OCI-LY7 (cell line): ENCODE data around the gene SIGLEC1. TPM values are rescaled to one million over a fixed set of nuclear protein-coding genes. Genes with fewer than 3 reads are reported as not detected.

Source experiments
- BruUV-seq: library from RNA; stranded (reverse); fragments of 400-500 nt; replicated peaks from 2 replicates; lab custom pipeline; 2021; lab: Mats Ljungman, UMichigan
- CTCF ChIA-PET: fragments of 300-600 bp; sonication (Branson Sonifier 250); formaldehyde crosslinking; loops from one replicate; lab custom pipeline; 2022; ENCODE audit warnings: antibody characterized with exemption; ENCODE audit not compliant: unreplicated experiment; lab: Charles Lee
- POLR2A ChIA-PET: fragments of 300-600 bp; sonication (Branson Sonifier 250); formaldehyde crosslinking; loops from one replicate; lab custom pipeline; 2022; ENCODE audit warnings: antibody characterized with exemption; lab: Charles Lee
- DNase-seq: peaks from one replicate; pipeline ENCODE4 v3.0.0-alpha.2; 2015; ENCODE audit warnings: low spot score
- H2AFZ ChIP-seq: fragments of 200-600 bp; sonication (generic), shearing (Covaris generic); 2 replicates; pipeline ENCODE4 v1.6.1; 2014; ENCODE audit warnings: mild to moderate bottlenecking, antibody characterized with exemption, low read length, moderate library complexity
- H3K27ac ChIP-seq: fragments of 200-600 bp; sonication (generic); 2 replicates; pipeline ENCODE4 v1.5.1; 2014; ENCODE audit warnings: mixed run types, low read depth, mild to moderate bottlenecking, moderate library complexity, low read length, inconsistent platforms; ENCODE audit not compliant: poor library complexity, severe bottlenecking
- H3K36me3 ChIP-seq: fragments of 200-600 bp; sonication (generic); 2 replicates; pipeline ENCODE4 v1.6.1; 2014; ENCODE audit warnings: mild to moderate bottlenecking, antibody characterized with exemption, low read length, moderate library complexity, mixed read lengths; ENCODE audit not compliant: insufficient read depth
- H3K4me1 ChIP-seq: fragments of 200-600 bp; sonication (generic); 2 replicates; pipeline ENCODE4 v1.5.1; 2014; ENCODE audit warnings: mild to moderate bottlenecking, low read length; ENCODE audit not compliant: insufficient read depth, poor library complexity, severe bottlenecking
- H3K4me2 ChIP-seq: fragments of 200-600 bp; sonication (generic); 2 replicates; pipeline ENCODE4 v1.6.1; 2014; ENCODE audit warnings: mild to moderate bottlenecking, low read length
- H3K4me3 ChIP-seq: fragments of 200-600 bp; sonication (generic); 2 replicates; pipeline ENCODE4 v1.5.1; 2014; ENCODE audit warnings: mild to moderate bottlenecking, low read depth, low read length; ENCODE audit not compliant: poor library complexity, severe bottlenecking
- H3K79me2 ChIP-seq: fragments of 200-600 bp; sonication (generic); 2 replicates; pipeline ENCODE4 v1.6.1; 2016; ENCODE audit warnings: low read depth, mild to moderate bottlenecking, low read length, moderate library complexity, mixed read lengths; ENCODE audit not compliant: insufficient read depth
- H3K9me2 ChIP-seq: fragments of 200-600 bp; sonication (generic); 2 replicates; pipeline ENCODE4 v1.6.1; 2016; ENCODE audit warnings: mild to moderate bottlenecking, low read length, mixed read lengths; ENCODE audit not compliant: insufficient read depth
- H3K9me3 ChIP-seq: fragments of 200-600 bp; sonication (generic); 2 replicates; pipeline ENCODE4 v1.6.1; 2014; ENCODE audit warnings: mild to moderate bottlenecking, mixed run types, low read length, mixed read lengths
- H4K20me1 ChIP-seq: fragments of 200-600 bp; sonication (generic); 2 replicates; pipeline ENCODE4 v1.6.1; 2014; ENCODE audit warnings: mild to moderate bottlenecking, antibody characterized with exemption, low read length, moderate library complexity, mixed read lengths; ENCODE audit not compliant: insufficient read depth
- EZH2phosphoT487 ChIP-seq: fragments of 200-600 bp; sonication (generic); IDR thresholded peaks from 2 replicates; pipeline ENCODE4 v1.6.1; 2018; ENCODE audit warnings: low read depth, borderline replicate concordance, mild to moderate bottlenecking, mixed run types, antibody characterized with exemption, low read length, moderate library complexity, mixed read lengths
- intact Hi-C: fragments of 100-400 bp; cut with micrococcal nuclease; formaldehyde crosslinking; loops from one replicate; pipeline ENCODE4 v1.10.0; 2022; ENCODE audit not compliant: unreplicated experiment
- total RNA-seq, 2 experiments: library from RNA; depleted of rRNA in 1 of 2; stranded (reverse); fragments of >200 nt in 1 of 2; shearing (Covaris generic) in 1 of 2; gene quantifications; 2 replicates each; pipeline ENCODE4 v1.2.3, GENCODE V29; 2014 to 2022
- TF ChIP-seq, protein P1 (sequence below): fragments of 200-600 bp; sonication (generic); conservative IDR thresholded peaks from 2 replicates; pipeline ENCODE4 v1.5.1; 2014; ENCODE audit warnings: mild to moderate bottlenecking, antibody characterized with exemption, low read length, moderate library complexity, mixed read lengths

SIGLEC1 gene
- total RNA-seq, 2 experiments from 2014 or later, result 0.11 TPM; not detected in 1

DNA sequence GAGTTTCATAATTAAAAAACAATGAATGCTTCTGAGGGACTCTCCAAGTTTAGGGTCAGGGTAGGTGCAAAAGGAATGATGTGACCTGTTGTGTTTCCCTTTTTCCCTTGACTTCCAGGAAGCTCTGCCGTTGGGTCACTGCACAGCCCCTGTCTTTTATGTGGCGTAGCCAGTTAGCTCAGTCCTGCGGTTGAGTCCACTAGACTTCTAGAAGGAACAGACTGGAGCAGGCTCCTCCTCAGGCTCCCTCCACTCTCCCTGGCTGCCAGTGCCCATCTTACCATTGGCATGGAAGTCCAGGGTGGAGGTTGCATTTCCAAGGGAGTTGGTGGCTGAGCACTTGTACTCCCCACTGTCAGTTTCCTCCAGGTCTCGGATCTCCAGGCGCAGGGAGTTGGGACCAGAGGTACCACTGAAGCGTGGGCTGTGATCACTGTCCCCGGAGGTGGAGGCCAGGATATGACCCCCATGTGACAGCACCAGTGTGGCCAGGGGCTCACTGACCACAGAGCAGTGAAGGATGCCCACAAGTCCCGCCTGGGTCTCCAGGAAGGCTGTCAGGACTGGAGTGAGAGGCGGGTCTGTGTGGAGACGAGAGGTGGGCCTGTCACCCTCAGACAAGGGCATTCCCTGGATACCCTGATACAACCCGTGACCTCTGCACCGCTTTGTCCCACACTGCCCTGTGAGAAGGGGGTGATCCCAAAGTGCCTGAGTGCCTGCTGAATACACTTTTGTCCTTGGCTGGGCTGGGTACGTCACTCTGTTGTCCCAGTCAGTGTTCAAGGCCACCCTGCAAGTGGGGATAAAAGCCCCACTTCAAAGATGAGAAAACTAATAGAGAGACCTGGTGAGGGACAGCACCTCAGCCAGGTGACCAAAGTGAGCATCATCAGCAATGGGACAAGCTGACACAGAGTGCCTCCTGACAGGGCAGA is 11.1 kb downstream of the SIGLEC1 start:
- BruUV-seq, result no TSS peak
- DNase-seq, result no peak
- Histone ChIP-seq H3K4me1 (no peaks in the 10 kb centered on the region), H3K27ac (no peak overlapping the region), H3K9me3 (no peaks in the 10 kb centered on the region), H3K4me3 (no peak overlapping the region), H3K4me2 (no peak overlapping the region), H3K79me2 (no peaks in the 10 kb centered on the region), H2AFZ (no peak overlapping the region), H3K36me3 (no peaks in the 10 kb centered on the region), H4K20me1 (no peaks in the 10 kb centered on the region), H3K9me2 (no peaks in the 10 kb centered on the region)
- ChIA-PET CTCF (interaction anchor here (0.7 kb wide), 1 partner anchor 10 kb away, joined by 4 read pairs; no protein-coding TSS in a partner anchor), POLR2A (no interaction called here)
- intact Hi-C loops, result no loop called here
- TF ChIP-seq, protein P1, sequence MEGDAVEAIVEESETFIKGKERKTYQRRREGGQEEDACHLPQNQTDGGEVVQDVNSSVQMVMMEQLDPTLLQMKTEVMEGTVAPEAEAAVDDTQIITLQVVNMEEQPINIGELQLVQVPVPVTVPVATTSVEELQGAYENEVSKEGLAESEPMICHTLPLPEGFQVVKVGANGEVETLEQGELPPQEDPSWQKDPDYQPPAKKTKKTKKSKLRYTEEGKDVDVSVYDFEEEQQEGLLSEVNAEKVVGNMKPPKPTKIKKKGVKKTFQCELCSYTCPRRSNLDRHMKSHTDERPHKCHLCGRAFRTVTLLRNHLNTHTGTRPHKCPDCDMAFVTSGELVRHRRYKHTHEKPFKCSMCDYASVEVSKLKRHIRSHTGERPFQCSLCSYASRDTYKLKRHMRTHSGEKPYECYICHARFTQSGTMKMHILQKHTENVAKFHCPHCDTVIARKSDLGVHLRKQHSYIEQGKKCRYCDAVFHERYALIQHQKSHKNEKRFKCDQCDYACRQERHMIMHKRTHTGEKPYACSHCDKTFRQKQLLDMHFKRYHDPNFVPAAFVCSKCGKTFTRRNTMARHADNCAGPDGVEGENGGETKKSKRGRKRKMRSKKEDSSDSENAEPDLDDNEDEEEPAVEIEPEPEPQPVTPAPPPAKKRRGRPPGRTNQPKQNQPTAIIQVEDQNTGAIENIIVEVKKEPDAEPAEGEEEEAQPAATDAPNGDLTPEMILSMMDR, result no peak
- TF ChIP-seq EZH2phosphoT487, result no peak

DNA sequence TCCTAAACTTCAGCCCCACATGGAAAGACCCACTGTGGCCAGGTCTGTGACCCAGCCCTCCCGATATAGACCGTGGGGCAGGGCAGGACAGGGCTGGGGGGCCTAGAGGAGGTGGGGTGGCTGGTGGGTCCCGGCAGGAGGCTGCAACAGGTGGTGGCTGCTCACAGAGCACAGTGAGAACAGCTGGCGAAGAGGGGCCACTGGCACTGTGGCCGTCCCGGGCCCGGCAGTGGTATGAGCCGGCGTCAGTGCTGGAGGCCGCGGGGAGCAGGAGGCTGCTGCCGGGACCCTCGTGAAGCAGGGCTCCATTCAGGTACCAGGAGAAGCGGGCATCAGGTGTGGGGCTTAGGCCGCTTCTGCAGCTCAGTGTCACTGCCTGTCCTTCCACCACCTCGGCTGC is 13.4 kb downstream of the SIGLEC1 start:
- Histone ChIP-seq H3K36me3 (no peaks in the 10 kb centered on the region), H3K4me2 (no peak overlapping the region), H3K9me3 (no peaks in the 10 kb centered on the region), H3K27ac (no peak overlapping the region), H2AFZ (no peak overlapping the region), H3K9me2 (no peaks in the 10 kb centered on the region), H3K4me1 (no peaks in the 10 kb centered on the region), H4K20me1 (no peaks in the 10 kb centered on the region), H3K79me2 (no peaks in the 10 kb centered on the region), H3K4me3 (no peak overlapping the region)
- no TSS peak for BruUV-seq
- intact Hi-C loops, result no loop called here
- POLR2A ChIA-PET, result no interaction called here
- CTCF ChIA-PET, result no interaction called here
- TF ChIP-seq EZH2phosphoT487, result no peak
- TF ChIP-seq, protein P1, result no peak
- no peak for DNase-seq

DNA sequence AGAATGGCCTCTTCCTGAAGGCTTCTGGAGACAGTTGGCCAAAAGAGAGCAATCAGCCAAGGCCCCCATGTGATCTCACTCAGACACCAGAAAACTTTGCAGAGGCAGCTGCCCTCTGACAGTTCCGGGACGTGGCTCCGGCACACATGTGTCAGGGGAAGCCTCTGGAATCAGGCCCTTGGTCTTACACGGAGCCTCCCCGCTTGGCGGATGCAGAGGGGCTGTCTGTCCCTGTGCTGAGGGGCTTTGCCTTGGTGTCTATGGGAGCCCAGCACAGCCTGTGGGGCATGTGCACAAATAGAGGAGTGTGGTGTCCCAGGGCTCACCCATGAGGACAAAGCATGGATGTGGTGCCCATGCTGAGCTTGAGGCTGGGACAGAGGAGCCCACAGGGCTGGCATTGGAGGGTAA is 13.8 kb downstream of the SIGLEC1 start:
- CTCF ChIA-PET, result no interaction called here
- no peaks in the 10 kb centered on the region for H4K20me1 ChIP-seq
- intact Hi-C loops, result no loop called here
- H3K4me2 ChIP-seq, result no peak overlapping the region
- no peaks in the 10 kb centered on the region for H3K9me3 ChIP-seq
- no peaks in the 10 kb centered on the region for H3K9me2 ChIP-seq
- no peaks in the 10 kb centered on the region for H3K4me1 ChIP-seq
- H3K4me3 ChIP-seq, result no peak overlapping the region
- DNase-seq, result no peak
- no peaks in the 10 kb centered on the region for H3K36me3 ChIP-seq
- H3K79me2 ChIP-seq, result no peaks in the 10 kb centered on the region
- H3K27ac ChIP-seq, result no peak overlapping the region
- TF ChIP-seq, protein P1, result no peak
- TF ChIP-seq EZH2phosphoT487, result no peak
- no TSS peak for BruUV-seq
- POLR2A ChIA-PET, result no interaction called here
- H2AFZ ChIP-seq, result no peak overlapping the region
